Measurements from ENCODE around the gene AQP5. TPM values are rescaled to one million over a fixed set of nuclear protein-coding genes. Genes with fewer than 3 reads are reported as not detected.

Gene AQP5
- total RNA-seq (2014; rRNA removed; shearing (Covaris generic)) (not detected in 2 replicates), polyA plus RNA-seq (2016; fragmentation: Nextera tagmentation; extraction: Ambion mirVana) (not detected in 2 replicates)

- DNase-seq = peak; percentile 26
- H2AFZ ChIP-seq = no peak within 1 kb of the TSS
- peak; percentile 81 for TF ChIP-seq EZH2 (IDR thresholded peaks at IDR 0.05; ENCODE audit: insufficient read depth, poor library complexity, severe bottlenecking)
- TF ChIP-seq EZH2phosphoT487 (IDR thresholded peaks at IDR 0.05; ENCODE audit: insufficient read depth, low read depth) = peak; percentile 86; the same call in 1 of the 2 replicates
- WGBS, 2 experiments (ENCODE audit: low coverage in 1 of 2, low lambda C conversion rate in 2 of 2, missing lambda C conversion rate in 2 of 2) = 6 to 9% methylated on average over 15 to 85 of the region's 111 CpGs
- no peaks in the 10 kb centered on the region for H3K9me3 ChIP-seq (ENCODE audit: low read depth)
- no peaks in the 10 kb centered on the region for H3F3A ChIP-seq (ENCODE audit: insufficient read depth)
- H3K9ac ChIP-seq = no peak within 1 kb of the TSS
- H3K27me3 ChIP-seq (replicated peaks; ENCODE audit: insufficient read depth) = peaks cover 29% of the 10 kb centered on the region
- no peaks in the 10 kb centered on the region for H3K36me3 ChIP-seq (ENCODE audit: low read depth)
- no peaks in the 10 kb centered on the region for H3K4me1 ChIP-seq (ENCODE audit: insufficient read depth)
- H3K4me2 ChIP-seq (ENCODE audit: unreplicated experiment) = peak within 1 kb of the TSS; percentile 23
- no peaks in the 10 kb centered on the region for H3K9me2 ChIP-seq (ENCODE audit: insufficient read depth)
- H4K20me1 ChIP-seq (ENCODE audit: insufficient read depth) = no peaks in the 10 kb centered on the region
- no peak within 1 kb of the TSS for H3K27ac ChIP-seq
- H3K79me2 ChIP-seq (ENCODE audit: insufficient read depth) = no peaks in the 10 kb centered on the region
- in situ Hi-C loops (cut with MboI) = no loop called here
- H3K4me3 ChIP-seq = peak within 1 kb of the TSS; percentile 25; the same call in 1 of the 2 replicates
These were observed at the start of gene AQP5 for GRCh38 chr12:49961111-49961922. Gene AQP5 (plus strand): TSS chr12:49961872. CDS start chr12:49962018, 146 bp downstream.

GRCh38 chr12:49912345-49913255, 49.1 kb upstream of the AQP5 start:
- WGBS, 2 experiments (ENCODE audit: low coverage in 1 of 2, low lambda C conversion rate in 2 of 2, missing lambda C conversion rate in 2 of 2) = 46% methylated on average over 16 of the region's 16 CpGs
- no peak for TF ChIP-seq EZH2phosphoT487 (IDR thresholded peaks at IDR 0.05; ENCODE audit: insufficient read depth, low read depth)
- TF ChIP-seq EZH2 (IDR thresholded peaks at IDR 0.05; ENCODE audit: insufficient read depth, poor library complexity, severe bottlenecking) = no peak
- Histone ChIP-seq H3K9me3 (ENCODE audit: low read depth) (no peaks in the 10 kb centered on the region), H3K79me2 (ENCODE audit: insufficient read depth) (no peaks in the 10 kb centered on the region), H2AFZ (no peak overlapping the region), H3K36me3 (ENCODE audit: low read depth) (no peaks in the 10 kb centered on the region), H3K27ac (no peak overlapping the region), H3K4me2 (ENCODE audit: unreplicated experiment) (no peak overlapping the region), H3K4me1 (ENCODE audit: insufficient read depth) (no peaks in the 10 kb centered on the region), H3F3A (ENCODE audit: insufficient read depth) (no peaks in the 10 kb centered on the region), H3K27me3 (replicated peaks; ENCODE audit: insufficient read depth) (no peaks in the 10 kb centered on the region), H3K4me3 (no peak overlapping the region), H3K9me2 (ENCODE audit: insufficient read depth) (no peaks in the 10 kb centered on the region), H4K20me1 (ENCODE audit: insufficient read depth) (no peaks in the 10 kb centered on the region), H3K9ac (no peak overlapping the region)
- DNase-seq = no peak
- in situ Hi-C loops (cut with MboI) = no loop called here

GRCh38 chr12:49916129-49916919, 45.3 kb upstream of the AQP5 start:
- Histone ChIP-seq H3K79me2 (ENCODE audit: insufficient read depth) (no peaks in the 10 kb centered on the region), H3F3A (ENCODE audit: insufficient read depth) (0 out of 2 replicates have a peak, but pooled peaks cover 6% of the 10 kb centered on the region), H3K4me1 (ENCODE audit: insufficient read depth) (peaks cover 10% of the 10 kb centered on the region), H3K36me3 (ENCODE audit: low read depth) (no peaks in the 10 kb centered on the region), H3K4me3 (no peak overlapping the region), H3K9ac (no peak overlapping the region), H3K9me3 (ENCODE audit: low read depth) (no peaks in the 10 kb centered on the region), H3K9me2 (ENCODE audit: insufficient read depth) (no peaks in the 10 kb centered on the region), H3K27me3 (replicated peaks; ENCODE audit: insufficient read depth) (no peaks in the 10 kb centered on the region), H3K4me2 (ENCODE audit: unreplicated experiment) (no peak overlapping the region), H2AFZ (no peak overlapping the region), H3K27ac (no peak overlapping the region), H4K20me1 (ENCODE audit: insufficient read depth) (no peaks in the 10 kb centered on the region)
- in situ Hi-C loops (cut with MboI) = no loop called here
- no peak for DNase-seq
- 53 to 61% methylated on average over 8 of the region's 8 CpGs for WGBS, 2 experiments (ENCODE audit: low coverage in 1 of 2, low lambda C conversion rate in 2 of 2, missing lambda C conversion rate in 2 of 2)
- no peak for TF ChIP-seq EZH2phosphoT487 (IDR thresholded peaks at IDR 0.05; ENCODE audit: insufficient read depth, low read depth)
- TF ChIP-seq EZH2 (IDR thresholded peaks at IDR 0.05; ENCODE audit: insufficient read depth, poor library complexity, severe bottlenecking) = no peak

Data from GM23248 (cell line).